NB4 (cell line): ENCODE measurements around the gene C2orf80.
"Not testable (repeated sequence)": the region's sequence is repeated elsewhere in the genome, so short reads cannot be mapped to it uniquely, and the experiment has no call there.

ENCODE experiments used
- DNase-seq: peaks from one replicate; pipeline ENCODE4 v3.0.0; 2010; ENCODE audit warnings: low read depth
- H3K4me3 ChIP-seq: one replicate; pipeline ENCODE4 v1.5.1; 2011; ENCODE audit warnings: mild to moderate bottlenecking, low read depth, low read length, moderate library complexity
- CTCF ChIP-seq: IDR thresholded peaks from one replicate; pipeline ENCODE4 v1.5.1; 2012; ENCODE audit warnings: low read depth, low read length
- MAX ChIP-seq: IDR thresholded peaks from 2 replicates; pipeline ENCODE4 v1.6.1; 2011; ENCODE audit warnings: low read depth, low read length
- MYC ChIP-seq: IDR thresholded peaks from 2 replicates; pipeline ENCODE4 v1.6.1; 2011; ENCODE audit warnings: low read depth, low read length
- POLR2A ChIP-seq: IDR thresholded peaks from 2 replicates; pipeline ENCODE4 v1.6.1; 2011; ENCODE audit warnings: mild to moderate bottlenecking; ENCODE audit not compliant: insufficient read length; ENCODE audit errors: extremely low read depth

The C2orf80 gene

GRCh38 chr2:208147008-208147407, 42.8 kb downstream of the C2orf80 start:
- TF ChIP-seq MAX (no peak), CTCF (no peak), MYC (no peak), POLR2A (no peak)
- DNase-seq, result no peak
- H3K4me3 ChIP-seq, result no peak overlapping the region

GRCh38 chr2:208146006-208146405, 43.8 kb downstream of the C2orf80 start, which contains the start of gene CRYGB:
Gene CRYGB, minus strand, starts transcription at chr2:208146158. Its CDS starts 38 bp downstream, at chr2:208146120.
- DNase-seq, result no peak
- TF ChIP-seq CTCF (no peak), MYC (no peak), POLR2A (no peak), MAX (no peak)

GRCh38 chr2:208142925-208143799, 46.7 kb downstream of the C2orf80 start:
- no peak for DNase-seq
- no peak for TF ChIP-seq MYC
- TF ChIP-seq POLR2A, result no peak
- no peak for TF ChIP-seq MAX
- TF ChIP-seq CTCF, result no peak
- no peak overlapping the region for H3K4me3 ChIP-seq

More at GRCh38 chr2:208146006-208146405, 43.8 kb downstream of the C2orf80 start, which contains the start of gene CRYGB:
- H3K4me3 ChIP-seq, result no peak within 1 kb of the TSS

- no peak for DNase-seq
- no peak for TF ChIP-seq CTCF
- TF ChIP-seq MYC, result no peak
- no peak for TF ChIP-seq MAX
- TF ChIP-seq POLR2A, result no peak
- no peak overlapping the region for H3K4me3 ChIP-seq
Observed at GRCh38 chr2:208142240-208142924, 47.4 kb downstream of the C2orf80 start.

GRCh38 chr2:208139447-208139846, 50.4 kb downstream of the C2orf80 start:
- TF ChIP-seq MAX, result no peak
- no peak for TF ChIP-seq MYC
- H3K4me3 ChIP-seq, result no peak overlapping the region
- no peak for DNase-seq

GRCh38 chr2:208138334-208138733, 51.5 kb downstream of the C2orf80 start:
- not testable (repeated sequence) for DNase-seq, H3K4me3 ChIP-seq

- H3K4me3 ChIP-seq, result no peak overlapping the region
- TF ChIP-seq MYC (no peak), MAX (no peak), CTCF (no peak), POLR2A (no peak)
Observed at GRCh38 chr2:208136716-208137094, 53.1 kb downstream of the C2orf80 start.

More at GRCh38 chr2:208136716-208137094, 53.1 kb downstream of the C2orf80 start:
- DNase-seq, result no peak
